Stimulated activated effector memory CD8-positive, alpha-beta T cell treated with anti-CD3 and anti-CD28 coated beads, Interleukin-12 subunit alpha, Interleukin-12 subunit beta, amount 100 ng/mL, for 72 hours (primary cell): ENCODE measurements around the gene SH3TC2.
A peak's percentile ranks its signal among the peaks of the same experiment; 100 is the strongest.
"Not testable (repeated sequence)": the region's sequence is repeated elsewhere in the genome, so short reads cannot be mapped to it uniquely, and the experiment has no call there.

Experiments used
- ATAC-seq: fragments of 150-1000 bp; cut with Tn5 transposase; 2 replicates; pipeline ENCODE4 v1.10.0; 2021
- DNase-seq, 2 donors: peaks; one replicate each; pipeline ENCODE4 v3.0.0; 2021 to 2022; ENCODE audit warnings: low spot score in 2 of 2
- H3K27ac Mint-ChIP-seq: one replicate; pipeline ENCODE4 v1.8.0; 2022; ENCODE audit warnings: mild to moderate bottlenecking, mixed read lengths
- H3K36me3 Mint-ChIP-seq: one replicate; pipeline ENCODE4 v1.8.0; 2022; ENCODE audit warnings: mild to moderate bottlenecking, mixed read lengths
- H3K4me1 Mint-ChIP-seq: one replicate; pipeline ENCODE4 v1.8.0; 2022; ENCODE audit warnings: mixed read lengths
- H3K4me3 Mint-ChIP-seq: one replicate; pipeline ENCODE4 v1.8.0; 2022; ENCODE audit warnings: mild to moderate bottlenecking, mixed read lengths
- H3K9me3 Mint-ChIP-seq: one replicate; pipeline ENCODE4 v1.8.0; 2022; ENCODE audit warnings: mixed read lengths

Gene SH3TC2

GRCh38 chr5:149063017-149063687 lies at the start of gene SH3TC2:
TSS of gene SH3TC2 (minus strand) at chr5:149063062. CDS start at chr5:149063022, 40 bp downstream.
- ATAC-seq, result no peak
- H3K27ac Mint-ChIP-seq, result no peak within 1 kb of the TSS
- H3K4me3 Mint-ChIP-seq, result no peak within 1 kb of the TSS
- H3K36me3 Mint-ChIP-seq, result no peaks in the 10 kb centered on the region
- no peak for DNase-seq
- no peaks in the 10 kb centered on the region for H3K4me1 Mint-ChIP-seq
- H3K9me3 Mint-ChIP-seq, result peaks cover 5% of the 10 kb centered on the region

GRCh38 chr5:149110406-149110805 lies 47.5 kb upstream of the SH3TC2 start:
- ATAC-seq, result no peak
- no peak overlapping the region for H3K27ac Mint-ChIP-seq
- H3K4me1 Mint-ChIP-seq, result no peaks in the 10 kb centered on the region
- no peaks in the 10 kb centered on the region for H3K36me3 Mint-ChIP-seq
- DNase-seq, result no peak
- H3K4me3 Mint-ChIP-seq, result no peak overlapping the region
- no peaks in the 10 kb centered on the region for H3K9me3 Mint-ChIP-seq

- no peaks in the 10 kb centered on the region for H3K36me3 Mint-ChIP-seq
- no peak overlapping the region for H3K4me3 Mint-ChIP-seq
- H3K4me1 Mint-ChIP-seq, result no peaks in the 10 kb centered on the region
- no peak for DNase-seq
- no peak for ATAC-seq
- no peaks in the 10 kb centered on the region for H3K9me3 Mint-ChIP-seq
- H3K27ac Mint-ChIP-seq, result no peak overlapping the region
Observed at GRCh38 chr5:149108651-149109280, 45.9 kb upstream of the SH3TC2 start.

GRCh38 chr5:149100331-149100730 lies 37.5 kb upstream of the SH3TC2 start:
- H3K27ac Mint-ChIP-seq, result no peak overlapping the region
- H3K9me3 Mint-ChIP-seq, result peaks cover 23% of the 10 kb centered on the region
- H3K4me1 Mint-ChIP-seq, result no peaks in the 10 kb centered on the region
- ATAC-seq (no peak), DNase-seq (no peak)
- H3K36me3 Mint-ChIP-seq, result no peaks in the 10 kb centered on the region
- no peak overlapping the region for H3K4me3 Mint-ChIP-seq

- no peak for DNase-seq
- no peaks in the 10 kb centered on the region for H3K4me1 Mint-ChIP-seq
- H3K27ac Mint-ChIP-seq, result no peak overlapping the region
- H3K9me3 Mint-ChIP-seq, result peaks cover 23% of the 10 kb centered on the region
- H3K4me3 Mint-ChIP-seq, result no peak overlapping the region
- ATAC-seq, result no peak
- H3K36me3 Mint-ChIP-seq, result no peaks in the 10 kb centered on the region
Observed at GRCh38 chr5:149099920-149100319, 37.1 kb upstream of the SH3TC2 start.

- no peak overlapping the region for H3K27ac Mint-ChIP-seq
- H3K9me3 Mint-ChIP-seq, result peaks cover 16% of the 10 kb centered on the region
- ATAC-seq (no peak), DNase-seq (no peak)
- no peaks in the 10 kb centered on the region for H3K4me1 Mint-ChIP-seq
- no peak overlapping the region for H3K4me3 Mint-ChIP-seq
- no peaks in the 10 kb centered on the region for H3K36me3 Mint-ChIP-seq
Observed at GRCh38 chr5:149094996-149095395, 32.1 kb upstream of the SH3TC2 start.

- ATAC-seq, result no peak
- no peaks in the 10 kb centered on the region for H3K36me3 Mint-ChIP-seq
- H3K4me1 Mint-ChIP-seq, result no peaks in the 10 kb centered on the region
- no peak for DNase-seq
- H3K4me3 Mint-ChIP-seq, result no peak overlapping the region
- no peak overlapping the region for H3K27ac Mint-ChIP-seq
- peaks cover 5% of the 10 kb centered on the region for H3K9me3 Mint-ChIP-seq
Observed at GRCh38 chr5:149093625-149094024, 30.8 kb upstream of the SH3TC2 start.

- no peak overlapping the region for H3K4me3 Mint-ChIP-seq
Observed at GRCh38 chr5:149089796-149090195, 26.9 kb upstream of the SH3TC2 start.

GRCh38 chr5:149088686-149089085 lies 25.8 kb upstream of the SH3TC2 start:
- Mint-ChIP-seq H3K36me3 (no peaks in the 10 kb centered on the region), H3K9me3 (no peaks in the 10 kb centered on the region), H3K27ac (no peak overlapping the region), H3K4me3 (no peak overlapping the region), H3K4me1 (no peaks in the 10 kb centered on the region)
- ATAC-seq, result no peak
- DNase-seq, result no peak

More at GRCh38 chr5:149089796-149090195, 26.9 kb upstream of the SH3TC2 start:
- no peak for ATAC-seq
- Mint-ChIP-seq H3K36me3 (no peaks in the 10 kb centered on the region), H3K27ac (no peak overlapping the region), H3K9me3 (no peaks in the 10 kb centered on the region), H3K4me1 (no peaks in the 10 kb centered on the region)
- DNase-seq, result no peak

GRCh38 chr5:149083846-149084245 lies 21.0 kb upstream of the SH3TC2 start:
- no peak for DNase-seq
- ATAC-seq, result no peak
- Mint-ChIP-seq H3K9me3 (no peaks in the 10 kb centered on the region), H3K27ac (no peak overlapping the region), H3K4me1 (peaks cover 13% of the 10 kb centered on the region), H3K36me3 (no peaks in the 10 kb centered on the region), H3K4me3 (no peak overlapping the region)

- peaks cover 13% of the 10 kb centered on the region for H3K4me1 Mint-ChIP-seq
- H3K27ac Mint-ChIP-seq, result no peak overlapping the region
- ATAC-seq, result no peak
- H3K4me3 Mint-ChIP-seq, result no peak overlapping the region
- no peaks in the 10 kb centered on the region for H3K9me3 Mint-ChIP-seq
- no peaks in the 10 kb centered on the region for H3K36me3 Mint-ChIP-seq
- DNase-seq, result no peak
Observed at GRCh38 chr5:149082271-149082670, 19.4 kb upstream of the SH3TC2 start.

- H3K36me3 Mint-ChIP-seq, result no peaks in the 10 kb centered on the region
- ATAC-seq (no peak), DNase-seq (no peak)
- H3K27ac Mint-ChIP-seq, result no peak overlapping the region
- H3K9me3 Mint-ChIP-seq, result no peaks in the 10 kb centered on the region
- no peak overlapping the region for H3K4me3 Mint-ChIP-seq
- H3K4me1 Mint-ChIP-seq, result peaks cover 13% of the 10 kb centered on the region
Observed at GRCh38 chr5:149080294-149080693, 17.4 kb upstream of the SH3TC2 start.

- H3K36me3 Mint-ChIP-seq, result no peaks in the 10 kb centered on the region
- H3K9me3 Mint-ChIP-seq, result no peaks in the 10 kb centered on the region
- DNase-seq (no peak), ATAC-seq (peak; percentile 36)
- no peak overlapping the region for H3K27ac Mint-ChIP-seq
- no peak overlapping the region for H3K4me3 Mint-ChIP-seq
- peaks cover 13% of the 10 kb centered on the region for H3K4me1 Mint-ChIP-seq
Observed at GRCh38 chr5:149079883-149080282, 17.0 kb upstream of the SH3TC2 start.

GRCh38 chr5:149074071-149074470 lies 11.2 kb upstream of the SH3TC2 start:
- not testable (repeated sequence) for ATAC-seq, H3K27ac Mint-ChIP-seq, DNase-seq, H3K9me3 Mint-ChIP-seq, H3K4me1 Mint-ChIP-seq, H3K36me3 Mint-ChIP-seq, H3K4me3 Mint-ChIP-seq

- H3K9me3 Mint-ChIP-seq, result no peaks in the 10 kb centered on the region
- ATAC-seq, result no peak
- H3K27ac Mint-ChIP-seq, result no peak overlapping the region
- no peak overlapping the region for H3K4me3 Mint-ChIP-seq
- H3K36me3 Mint-ChIP-seq, result no peaks in the 10 kb centered on the region
- no peaks in the 10 kb centered on the region for H3K4me1 Mint-ChIP-seq
- DNase-seq, result no peak
Observed at GRCh38 chr5:149073213-149073612, 10.4 kb upstream of the SH3TC2 start.

- ATAC-seq (no peak), DNase-seq (no peak)
- no peaks in the 10 kb centered on the region for H3K36me3 Mint-ChIP-seq
- no peak overlapping the region for H3K27ac Mint-ChIP-seq
- no peaks in the 10 kb centered on the region for H3K4me1 Mint-ChIP-seq
- no peaks in the 10 kb centered on the region for H3K9me3 Mint-ChIP-seq
- H3K4me3 Mint-ChIP-seq, result no peak overlapping the region
Observed at GRCh38 chr5:149072791-149073190, 9.9 kb upstream of the SH3TC2 start.
